Gastrocnemius medialis (tissue), 4 donors: ENCODE data around the gene TNFAIP8L1.
A peak's percentile ranks its signal among the peaks of the same experiment; 100 is the strongest.

Experiments used
- CTCF ChIP-seq, 5 experiments: fragments of 450-650 bp in 3 of 5; fragments of 200-600 bp in 2 of 5; sonication (generic) in 2 of 5; IDR thresholded peaks in 4 of 5; conservative IDR thresholded peaks in 1 of 5; 1 replicate in 4 of 5; 2 replicates in 1 of 5; pipeline ENCODE4 v1.5.1; 2016 to 2019; ENCODE audit warnings: antibody characterized with exemption in 5 of 5, mild to moderate bottlenecking in 3 of 5, moderate library complexity in 3 of 5
- POLR2A ChIP-seq, 2 donors: fragments of 450-650 bp; IDR thresholded peaks; one replicate each; pipeline ENCODE4 v1.6.1; 2017; ENCODE audit warnings: antibody characterized with exemption in 2 of 2, mild to moderate bottlenecking in 2 of 2, moderate library complexity in 2 of 2

- peak in 1 of 5 experiments; percentile 11 for TF ChIP-seq CTCF (IDR thresholded peaks at IDR 0.05 in 4 of 5, conservative IDR thresholded peaks at IDR 0.05 in 1 of 5)
- TF ChIP-seq POLR2A (IDR thresholded peaks at IDR 0.05) = no peak
Observed at GRCh38 chr19:4589579-4590410, 49.5 kb upstream of the TNFAIP8L1 start.
